NT2/D1 (cell line): ENCODE results near the gene REX1BD.

Source experiments
- SUZ12 ChIP-seq: IDR thresholded peaks from 2 replicates; pipeline ENCODE4 v1.6.1; 2011; ENCODE audit not compliant: insufficient read length, insufficient read depth; ENCODE audit errors: extremely low read depth
- YY1 ChIP-seq: IDR thresholded peaks from 2 replicates; pipeline ENCODE4 v1.6.1; 2011; ENCODE audit not compliant: insufficient read length, insufficient read depth
- ZNF274 ChIP-seq: IDR thresholded peaks from 2 replicates; pipeline ENCODE4 v1.6.1; 2011; ENCODE audit warnings: mild to moderate bottlenecking, low read depth, low read length

DNA sequence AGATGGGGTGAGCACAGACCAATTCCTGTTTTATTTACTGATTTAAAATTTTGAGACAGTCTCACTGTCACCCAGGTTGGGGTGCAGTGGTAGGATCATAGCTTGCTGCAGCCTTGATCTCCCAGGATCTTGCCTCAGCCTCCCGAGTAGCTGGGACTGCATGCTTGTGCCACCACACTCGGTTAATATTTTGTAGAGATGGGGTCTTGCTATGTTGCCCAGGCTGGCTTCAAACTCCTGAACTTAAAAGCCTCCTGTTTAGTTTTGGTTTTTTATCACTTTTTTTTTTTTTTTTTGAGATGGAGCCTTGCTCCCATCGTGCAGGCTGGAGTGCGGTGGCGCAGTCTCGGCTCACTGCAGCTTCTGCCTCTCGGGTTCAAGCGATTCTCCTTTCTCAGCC lies 12.2 kb upstream of the REX1BD start:
- TF ChIP-seq ZNF274 (no peak), YY1 (no peak), SUZ12 (no peak)
